Vagina (tissue), 2 donors: ENCODE data around the gene RIC8A. TPM values are rescaled to one million over a fixed set of nuclear protein-coding genes. Genes with fewer than 3 reads are reported as not detected.
A peak's percentile ranks its signal among the peaks of the same experiment; 100 is the strongest.

Source experiments
- DNase-seq, 2 donors: peaks; one replicate each; pipeline ENCODE4 v3.0.0-alpha.2; 2017; ENCODE audit errors: extremely low spot score in 2 of 2
- H3K27ac ChIP-seq: fragments of 200-600 bp; sonication (generic); one replicate; pipeline ENCODE4 v1.5.1; 2019
- H3K27me3 ChIP-seq: fragments of 200-600 bp; sonication (generic); one replicate; pipeline ENCODE4 v1.5.1; 2019
- H3K36me3 ChIP-seq, 2 donors: fragments of 200-600 bp; sonication (generic); one replicate each; pipeline ENCODE4 v1.5.1; 2017 to 2019
- H3K4me1 ChIP-seq: fragments of 200-600 bp; sonication (generic); one replicate; pipeline ENCODE4 v1.5.1; 2019
- H3K4me3 ChIP-seq, 2 donors: fragments of 200-600 bp; sonication (generic); 1 replicate in 1 of 2; 2 replicates in 1 of 2; pipeline ENCODE4 v1.5.1; 2016 to 2019
- H3K9me3 ChIP-seq: fragments of 200-600 bp; sonication (generic); one replicate; pipeline ENCODE4 v1.5.1; 2019
- CTCF ChIP-seq, 3 experiments: fragments of 450-650 bp in 2 of 3; fragments of 200-600 bp in 1 of 3; sonication (generic) in 1 of 3; IDR thresholded peaks; one replicate each; pipeline ENCODE4 v1.5.1; 2017 to 2019; ENCODE audit warnings: antibody characterized with exemption in 3 of 3, mild to moderate bottlenecking in 2 of 3, moderate library complexity in 2 of 3
- POLR2A ChIP-seq, 2 donors: fragments of 450-650 bp; IDR thresholded peaks; one replicate each; pipeline ENCODE4 v1.6.1; 2017; ENCODE audit warnings: antibody characterized with exemption in 2 of 2, mild to moderate bottlenecking in 2 of 2, moderate library complexity in 2 of 2
- POLR2AphosphoS5 ChIP-seq, 2 donors: sonication (generic); formaldehyde crosslinking; IDR thresholded peaks; one replicate each; pipeline ENCODE4 v1.9.0; 2017; ENCODE audit warnings: antibody characterized with exemption in 2 of 2, mild to moderate bottlenecking in 2 of 2, low read depth in 1 of 2; ENCODE audit not compliant: insufficient read depth in 1 of 2
- intact Hi-C: fragments of 100-400 bp; cut with DNase I; formaldehyde crosslinking; loops from one replicate; pipeline ENCODE4 v1.15.1; 2023
- total RNA-seq: library from RNA; depleted of rRNA; stranded (reverse); fragments of >200 nt; gene quantifications from one replicate; pipeline ENCODE4 v1.2.3, GENCODE V29; 2016

The RIC8A gene
- total RNA-seq, 1 donor from 2014 or later, result 90.1 TPM

GRCh38 chr11:256952-257737 lies 49.6 kb downstream of the RIC8A start:
- DNase-seq, result peak in 1 of 2 donors; percentile 64
- no peaks in the 10 kb centered on the region for H3K27me3 ChIP-seq
- H3K4me1 ChIP-seq, result no peaks in the 10 kb centered on the region
- H3K9me3 ChIP-seq, result no peaks in the 10 kb centered on the region
- H3K4me3 ChIP-seq, result no peak overlapping the region
- TF ChIP-seq POLR2A (IDR thresholded peaks at IDR 0.05), result no peak
- TF ChIP-seq POLR2AphosphoS5 (IDR thresholded peaks at IDR 0.05; ENCODE audit: insufficient read depth in 1 of 2, low read depth in 1 of 2), result no peak
- TF ChIP-seq CTCF (IDR thresholded peaks at IDR 0.05), result no peak
- peaks cover 0 to 12% of the 10 kb centered on the region in 2 donors for H3K36me3 ChIP-seq
- intact Hi-C loops, result loop anchor here (10.0 kb wide), 1 partner anchor 188 kb away; the partner anchor contains the start of gene ANO9
- no peak overlapping the region for H3K27ac ChIP-seq

GRCh38 chr11:257766-258493 lies 50.4 kb downstream of the RIC8A start:
- Histone ChIP-seq H3K9me3 (no peaks in the 10 kb centered on the region), H3K4me3 (no peak overlapping the region), H3K36me3 (peaks cover 0 to 4% of the 10 kb centered on the region in 2 donors), H3K27me3 (no peaks in the 10 kb centered on the region), H3K27ac (no peak overlapping the region), H3K4me1 (no peaks in the 10 kb centered on the region)
- no peak for TF ChIP-seq POLR2A (IDR thresholded peaks at IDR 0.05)
- no peak for TF ChIP-seq POLR2AphosphoS5 (IDR thresholded peaks at IDR 0.05; ENCODE audit: insufficient read depth in 1 of 2, low read depth in 1 of 2)
- no peak for DNase-seq
- intact Hi-C loops, result loop anchor here (10.0 kb wide), 1 partner anchor 187 kb away; the partner anchor contains the start of gene ANO9

GRCh38 chr11:259413-259812 lies 51.9 kb downstream of the RIC8A start:
- TF ChIP-seq POLR2A (IDR thresholded peaks at IDR 0.05), result no peak
- TF ChIP-seq POLR2AphosphoS5 (IDR thresholded peaks at IDR 0.05; ENCODE audit: insufficient read depth in 1 of 2, low read depth in 1 of 2), result no peak
- TF ChIP-seq CTCF (IDR thresholded peaks at IDR 0.05), result no peak
- no peak for DNase-seq
- H3K27me3 ChIP-seq, result no peaks in the 10 kb centered on the region
- H3K4me1 ChIP-seq, result no peaks in the 10 kb centered on the region
- H3K27ac ChIP-seq, result no peak overlapping the region
- no peaks in the 10 kb centered on the region for H3K9me3 ChIP-seq
- intact Hi-C loops, result loop anchor here (10.0 kb wide), 1 partner anchor 185 kb away; the partner anchor contains the start of gene ANO9
- H3K36me3 ChIP-seq, result no peaks in the 10 kb centered on the region
- no peak overlapping the region for H3K4me3 ChIP-seq

GRCh38 chr11:261624-262023 lies 54.1 kb downstream of the RIC8A start:
- TF ChIP-seq POLR2A (IDR thresholded peaks at IDR 0.05), result no peak
- no peak for TF ChIP-seq POLR2AphosphoS5 (IDR thresholded peaks at IDR 0.05; ENCODE audit: insufficient read depth in 1 of 2, low read depth in 1 of 2)
- no peak for TF ChIP-seq CTCF (IDR thresholded peaks at IDR 0.05)
- intact Hi-C loops, result no loop called here
- Histone ChIP-seq H3K36me3 (no peaks in the 10 kb centered on the region), H3K27me3 (no peaks in the 10 kb centered on the region), H3K4me3 (no peak overlapping the region), H3K4me1 (no peaks in the 10 kb centered on the region), H3K27ac (no peak overlapping the region), H3K9me3 (no peaks in the 10 kb centered on the region)
- no peak for DNase-seq

Other genes with a start within 250 kb of the RIC8A start
- gene SCGB1C1, start 14.6 kb upstream of the RIC8A start, total RNA-seq, result not detected
- 26.5 TPM for gene BET1L, start 309 bp upstream of the RIC8A start, total RNA-seq
- 5.6 TPM for gene SIRT3, start 28.6 kb downstream of the RIC8A start, total RNA-seq
- 71.9 TPM for gene PSMD13, start 29.3 kb downstream of the RIC8A start, total RNA-seq
- 0.49 TPM for gene NLRP6, start 70.7 kb downstream of the RIC8A start, total RNA-seq
- gene PGGHG, start 81.4 kb downstream of the RIC8A start, total RNA-seq, result 46.7 TPM
- not detected for gene IFITM5, start 91.8 kb downstream of the RIC8A start, total RNA-seq
- 780 TPM for gene IFITM2, start 100.1 kb downstream of the RIC8A start, total RNA-seq
- gene IFITM1, start 106.3 kb downstream of the RIC8A start, total RNA-seq, result 379 TPM
- gene IFITM3, start 113.2 kb downstream of the RIC8A start, total RNA-seq, result 908 TPM
- gene B4GALNT4, start 161.8 kb downstream of the RIC8A start, total RNA-seq, result 15.5 TPM
- 117 TPM for gene PKP3, start 186.5 kb downstream of the RIC8A start, total RNA-seq
- 48.1 TPM for gene SIGIRR, start 207.3 kb downstream of the RIC8A start, total RNA-seq
- gene ANO9, start 234.3 kb downstream of the RIC8A start, total RNA-seq, result 12.0 TPM
- 36.1 TPM for gene PTDSS2, start 242.6 kb downstream of the RIC8A start, total RNA-seq